T-helper 2 cell treated with Interferon-gamma antibody and Interleukin-4, amounts not matched to agents 100 ng/mL and 5 ng/mL, for 36 hours (primary cell): ENCODE data around the gene GATB. TPM values are rescaled to one million over a fixed set of nuclear protein-coding genes. Genes with fewer than 3 reads are reported as not detected.

Experiments
- intact Hi-C: fragments of 100-400 bp; cut with micrococcal nuclease; formaldehyde crosslinking; loops from one replicate; pipeline ENCODE4 v1.15.1; 2023
- total RNA-seq: library from RNA; stranded (reverse); gene quantifications from 2 replicates; pipeline ENCODE4 v1.2.3, GENCODE V29; 2022

The GATB gene
- total RNA-seq, 1 donor from 2014 or later = 15.7 TPM

- intact Hi-C loops = no loop called here
These were observed 60.1 kb downstream of the GATB start for GRCh38 chr4:151700566-151701316.

- intact Hi-C loops = no loop called here
These were observed 62.6 kb downstream of the GATB start for GRCh38 chr4:151698213-151698612.

GRCh38 chr4:151694961-151695720 is 65.7 kb downstream of the GATB start:
- intact Hi-C loops = no loop called here

- intact Hi-C loops = no loop called here
These were observed 67.8 kb downstream of the GATB start for GRCh38 chr4:151692821-151693673.

GRCh38 chr4:151692443-151692782 is 68.4 kb downstream of the GATB start:
- intact Hi-C loops = no loop called here

GRCh38 chr4:151691639-151692442 is 69.0 kb downstream of the GATB start:
- intact Hi-C loops = no loop called here

GRCh38 chr4:151690876-151691275 is 69.9 kb downstream of the GATB start:
- intact Hi-C loops = no loop called here

GRCh38 chr4:151690164-151690870 is 70.5 kb downstream of the GATB start:
- intact Hi-C loops = no loop called here

GRCh38 chr4:151689211-151689991 is 71.4 kb downstream of the GATB start:
- intact Hi-C loops = no loop called here

- intact Hi-C loops = no loop called here
These were observed 72.1 kb downstream of the GATB start for GRCh38 chr4:151688785-151689043.

- intact Hi-C loops = no loop called here
These were observed 72.6 kb downstream of the GATB start for GRCh38 chr4:151688003-151688784.

GRCh38 chr4:151687021-151687640 is 73.7 kb downstream of the GATB start:
- intact Hi-C loops = no loop called here

- intact Hi-C loops = no loop called here
These were observed 75.5 kb downstream of the GATB start for GRCh38 chr4:151685303-151685702.

GRCh38 chr4:151681085-151681484 is 79.7 kb downstream of the GATB start:
- intact Hi-C loops = no loop called here

- intact Hi-C loops = no loop called here
These were observed 81.6 kb downstream of the GATB start for GRCh38 chr4:151679231-151679630.

GRCh38 chr4:151678048-151678872 is 82.5 kb downstream of the GATB start:
- intact Hi-C loops = no loop called here

GRCh38 chr4:151677193-151677592 is 83.6 kb downstream of the GATB start:
- intact Hi-C loops = no loop called here

- intact Hi-C loops = no loop called here
These were observed 84.5 kb downstream of the GATB start for GRCh38 chr4:151676301-151676700.
